HepG2 (cell line): ENCODE results near the gene KLF9. TPM values are rescaled to one million over a fixed set of nuclear protein-coding genes. Genes with fewer than 3 reads are reported as not detected.

Source experiments
- AGO1 ChIP-seq: fragments of 200-400 bp; formaldehyde crosslinking; IDR thresholded peaks from 2 replicates; pipeline ENCODE4 v1.6.1; 2017; ENCODE audit warnings: mild to moderate bottlenecking, low read depth, low read length, moderate library complexity; ENCODE audit not compliant: poor library complexity, severe bottlenecking
- CSRNP1 ChIP-seq: sonication (generic); formaldehyde crosslinking; IDR thresholded peaks from 2 replicates; pipeline ENCODE4 v1.8.1; 2023; ENCODE audit warnings: mild to moderate bottlenecking, missing genetic modification reagents
- ELF1 ChIP-seq: sonication (generic); formaldehyde crosslinking; IDR thresholded peaks from 2 replicates; pipeline ENCODE4 v1.4.0; 2020; ENCODE audit warnings: missing genetic modification reagents
- ETV6 ChIP-seq: sonication (generic); formaldehyde crosslinking; conservative IDR thresholded peaks from 2 replicates; pipeline ENCODE4 v1.4.0; 2020; ENCODE audit warnings: missing genetic modification reagents
- GATAD1 ChIP-seq: IDR thresholded peaks from 2 replicates; pipeline ENCODE4 v1.6.1; 2016; ENCODE audit warnings: missing genetic modification reagents, missing compliant biosample characterization
- NFATC3 ChIP-seq: sonication (generic); formaldehyde crosslinking; IDR thresholded peaks from 2 replicates; pipeline ENCODE4 v1.5.1; 2020; ENCODE audit warnings: mild to moderate bottlenecking, missing genetic modification reagents
- PAF1 ChIP-seq: IDR thresholded peaks from 2 replicates; pipeline ENCODE4 v1.6.1; 2016; ENCODE audit warnings: missing genetic modification reagents, missing compliant biosample characterization
- SIN3B ChIP-seq: fragments of 150-350 bp; IDR thresholded peaks from 2 replicates; pipeline ENCODE4 v1.6.1; 2014; ENCODE audit warnings: low read length
- SP140L ChIP-seq: sonication (generic); formaldehyde crosslinking; IDR thresholded peaks from 2 replicates; pipeline ENCODE4 v1.4.0; 2020; ENCODE audit warnings: missing genetic modification reagents, borderline replicate concordance
- TBX3 ChIP-seq: fragments of 450-650 bp; IDR thresholded peaks from 2 replicates; pipeline ENCODE4 v1.6.1; 2017; ENCODE audit warnings: antibody characterized with exemption, mild to moderate bottlenecking, inconsistent platforms, borderline replicate concordance
- YY1 ChIP-seq: IDR thresholded peaks from 2 replicates; pipeline ENCODE4 v1.6.1; 2011; ENCODE audit warnings: low read length, low read depth, moderate library complexity, mild to moderate bottlenecking; ENCODE audit not compliant: insufficient read depth, insufficient replicate concordance
- ZNF460 ChIP-seq: sonication (generic); formaldehyde crosslinking; IDR thresholded peaks from 2 replicates; pipeline ENCODE4 v1.5.1; 2020; ENCODE audit warnings: missing genetic modification reagents, mild to moderate bottlenecking, borderline replicate concordance
- polyA plus RNA-seq, 8 experiments: library from polyadenylated mRNA; depleted of rRNA in 3 of 8; stranded (reverse) in 7 of 8; unstranded in 1 of 8; fragments of >200 nt; fragmentation: Illumina TruSeq in 4 of 8; extraction: Trizol in 4 of 8; gene quantifications; 2 replicates each; pipeline versions ENCODE4 v1.2.1 to v1.2.3, GENCODE V29; 2011 to 2016; ENCODE audit warnings: low read depth in 4 of 8, missing spikeins in 1 of 8, mixed read lengths in 1 of 8; ENCODE audit not compliant: insufficient read depth in 1 of 8
- total RNA-seq, 5 experiments: library from RNA; depleted of rRNA; stranded (reverse); fragments of >200 nt; fragmentation: Illumina TruSeq; extraction: Trizol; gene quantifications; 2 replicates each; pipeline ENCODE4 v1.2.3, GENCODE V29; 2016; ENCODE audit warnings: low read depth in 1 of 5
- TF ChIP-seq, protein P1 (sequence below): sonication (generic); formaldehyde crosslinking; IDR thresholded peaks from 2 replicates; pipeline ENCODE4 v1.4.0; 2020; ENCODE audit warnings: missing genetic modification reagents, borderline replicate concordance
- TF ChIP-seq, protein P2 (sequence below): sonication (generic); formaldehyde crosslinking; conservative IDR thresholded peaks from 2 replicates; pipeline ENCODE4 v1.4.0; 2020; ENCODE audit warnings: mild to moderate bottlenecking, missing genetic modification reagents, moderate library complexity
- TF ChIP-seq, protein P3 (sequence below): sonication (generic); formaldehyde crosslinking; conservative IDR thresholded peaks from 2 replicates; pipeline ENCODE4 v1.4.0; 2020; ENCODE audit warnings: missing genetic modification reagents

Gene KLF9
- total and polyA plus RNA-seq, 2 of the 13 experiments (the other 11 are each of a cell fraction or from before 2014, with no cell fraction given), result 5.7 to 7.2 TPM

GRCh38 chr9:70413464-70413798 lies 1.0 kb downstream of the KLF9 start (continued):
- TF ChIP-seq ETV6 (no peak), NFATC3 (CRISPR knock-in tag) (no peak), SIN3B (no peak), AGO1 (no peak), GATAD1 (CRISPR knock-in tag) (no peak), ZNF460 (CRISPR knock-in tag) (no peak), TBX3 (no peak), PAF1 (CRISPR knock-in tag) (no peak), CSRNP1 (no peak), SP140L (CRISPR knock-in tag) (no peak), ELF1 (no peak), YY1 (no peak)
- TF ChIP-seq, protein P1, sequence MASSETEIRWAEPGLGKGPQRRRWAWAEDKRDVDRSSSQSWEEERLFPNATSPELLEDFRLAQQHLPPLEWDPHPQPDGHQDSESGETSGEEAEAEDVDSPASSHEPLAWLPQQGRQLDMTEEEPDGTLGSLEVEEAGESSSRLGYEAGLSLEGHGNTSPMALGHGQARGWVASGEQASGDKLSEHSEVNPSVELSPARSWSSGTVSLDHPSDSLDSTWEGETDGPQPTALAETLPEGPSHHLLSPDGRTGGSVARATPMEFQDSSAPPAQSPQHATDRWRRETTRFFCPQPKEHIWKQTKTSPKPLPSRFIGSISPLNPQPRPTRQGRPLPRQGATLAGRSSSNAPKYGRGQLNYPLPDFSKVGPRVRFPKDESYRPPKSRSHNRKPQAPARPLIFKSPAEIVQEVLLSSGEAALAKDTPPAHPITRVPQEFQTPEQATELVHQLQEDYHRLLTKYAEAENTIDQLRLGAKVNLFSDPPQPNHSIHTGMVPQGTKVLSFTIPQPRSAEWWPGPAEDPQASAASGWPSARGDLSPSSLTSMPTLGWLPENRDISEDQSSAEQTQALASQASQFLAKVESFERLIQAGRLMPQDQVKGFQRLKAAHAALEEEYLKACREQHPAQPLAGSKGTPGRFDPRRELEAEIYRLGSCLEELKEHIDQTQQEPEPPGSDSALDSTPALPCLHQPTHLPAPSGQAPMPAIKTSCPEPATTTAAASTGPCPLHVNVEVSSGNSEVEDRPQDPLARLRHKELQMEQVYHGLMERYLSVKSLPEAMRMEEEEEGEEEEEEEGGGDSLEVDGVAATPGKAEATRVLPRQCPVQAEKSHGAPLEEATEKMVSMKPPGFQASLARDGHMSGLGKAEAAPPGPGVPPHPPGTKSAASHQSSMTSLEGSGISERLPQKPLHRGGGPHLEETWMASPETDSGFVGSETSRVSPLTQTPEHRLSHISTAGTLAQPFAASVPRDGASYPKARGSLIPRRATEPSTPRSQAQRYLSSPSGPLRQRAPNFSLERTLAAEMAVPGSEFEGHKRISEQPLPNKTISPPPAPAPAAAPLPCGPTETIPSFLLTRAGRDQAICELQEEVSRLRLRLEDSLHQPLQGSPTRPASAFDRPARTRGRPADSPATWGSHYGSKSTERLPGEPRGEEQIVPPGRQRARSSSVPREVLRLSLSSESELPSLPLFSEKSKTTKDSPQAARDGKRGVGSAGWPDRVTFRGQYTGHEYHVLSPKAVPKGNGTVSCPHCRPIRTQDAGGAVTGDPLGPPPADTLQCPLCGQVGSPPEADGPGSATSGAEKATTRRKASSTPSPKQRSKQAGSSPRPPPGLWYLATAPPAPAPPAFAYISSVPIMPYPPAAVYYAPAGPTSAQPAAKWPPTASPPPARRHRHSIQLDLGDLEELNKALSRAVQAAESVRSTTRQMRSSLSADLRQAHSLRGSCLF, result no peak
- TF ChIP-seq, protein P2, sequence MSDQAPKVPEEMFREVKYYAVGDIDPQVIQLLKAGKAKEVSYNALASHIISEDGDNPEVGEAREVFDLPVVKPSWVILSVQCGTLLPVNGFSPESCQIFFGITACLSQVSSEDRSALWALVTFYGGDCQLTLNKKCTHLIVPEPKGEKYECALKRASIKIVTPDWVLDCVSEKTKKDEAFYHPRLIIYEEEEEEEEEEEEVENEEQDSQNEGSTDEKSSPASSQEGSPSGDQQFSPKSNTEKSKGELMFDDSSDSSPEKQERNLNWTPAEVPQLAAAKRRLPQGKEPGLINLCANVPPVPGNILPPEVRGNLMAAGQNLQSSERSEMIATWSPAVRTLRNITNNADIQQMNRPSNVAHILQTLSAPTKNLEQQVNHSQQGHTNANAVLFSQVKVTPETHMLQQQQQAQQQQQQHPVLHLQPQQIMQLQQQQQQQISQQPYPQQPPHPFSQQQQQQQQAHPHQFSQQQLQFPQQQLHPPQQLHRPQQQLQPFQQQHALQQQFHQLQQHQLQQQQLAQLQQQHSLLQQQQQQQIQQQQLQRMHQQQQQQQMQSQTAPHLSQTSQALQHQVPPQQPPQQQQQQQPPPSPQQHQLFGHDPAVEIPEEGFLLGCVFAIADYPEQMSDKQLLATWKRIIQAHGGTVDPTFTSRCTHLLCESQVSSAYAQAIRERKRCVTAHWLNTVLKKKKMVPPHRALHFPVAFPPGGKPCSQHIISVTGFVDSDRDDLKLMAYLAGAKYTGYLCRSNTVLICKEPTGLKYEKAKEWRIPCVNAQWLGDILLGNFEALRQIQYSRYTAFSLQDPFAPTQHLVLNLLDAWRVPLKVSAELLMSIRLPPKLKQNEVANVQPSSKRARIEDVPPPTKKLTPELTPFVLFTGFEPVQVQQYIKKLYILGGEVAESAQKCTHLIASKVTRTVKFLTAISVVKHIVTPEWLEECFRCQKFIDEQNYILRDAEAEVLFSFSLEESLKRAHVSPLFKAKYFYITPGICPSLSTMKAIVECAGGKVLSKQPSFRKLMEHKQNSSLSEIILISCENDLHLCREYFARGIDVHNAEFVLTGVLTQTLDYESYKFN (CRISPR knock-in tag), result no peak
- TF ChIP-seq, protein P3, sequence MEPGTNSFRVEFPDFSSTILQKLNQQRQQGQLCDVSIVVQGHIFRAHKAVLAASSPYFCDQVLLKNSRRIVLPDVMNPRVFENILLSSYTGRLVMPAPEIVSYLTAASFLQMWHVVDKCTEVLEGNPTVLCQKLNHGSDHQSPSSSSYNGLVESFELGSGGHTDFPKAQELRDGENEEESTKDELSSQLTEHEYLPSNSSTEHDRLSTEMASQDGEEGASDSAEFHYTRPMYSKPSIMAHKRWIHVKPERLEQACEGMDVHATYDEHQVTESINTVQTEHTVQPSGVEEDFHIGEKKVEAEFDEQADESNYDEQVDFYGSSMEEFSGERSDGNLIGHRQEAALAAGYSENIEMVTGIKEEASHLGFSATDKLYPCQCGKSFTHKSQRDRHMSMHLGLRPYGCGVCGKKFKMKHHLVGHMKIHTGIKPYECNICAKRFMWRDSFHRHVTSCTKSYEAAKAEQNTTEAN, result 0 out of 2 replicates have a peak, but pooled peaks have one; percentile 1
